Mucosa of gallbladder (tissue), 1 donor: ENCODE results near the gene RNF220. TPM values are rescaled to one million over a fixed set of nuclear protein-coding genes. Genes with fewer than 3 reads are reported as not detected.
A peak's percentile ranks its signal among the peaks of the same experiment; 100 is the strongest.
"Not testable (repeated sequence)": the region's sequence is repeated elsewhere in the genome, so short reads cannot be mapped to it uniquely, and the experiment has no call there.

Experiments used
- DNase-seq: peaks from one replicate; pipeline ENCODE4 v3.0.0-alpha.2; 2020; ENCODE audit warnings: low spot score
- total RNA-seq: library from RNA; stranded (reverse); gene quantifications from one replicate; pipeline ENCODE4 v1.2.1, GENCODE V29; 2021
- donor health status: DM: no; HTN: no; CAD: no.

Gene RNF220
- total RNA-seq, 1 donor from 2014 or later = 68.1 TPM

DNA sequence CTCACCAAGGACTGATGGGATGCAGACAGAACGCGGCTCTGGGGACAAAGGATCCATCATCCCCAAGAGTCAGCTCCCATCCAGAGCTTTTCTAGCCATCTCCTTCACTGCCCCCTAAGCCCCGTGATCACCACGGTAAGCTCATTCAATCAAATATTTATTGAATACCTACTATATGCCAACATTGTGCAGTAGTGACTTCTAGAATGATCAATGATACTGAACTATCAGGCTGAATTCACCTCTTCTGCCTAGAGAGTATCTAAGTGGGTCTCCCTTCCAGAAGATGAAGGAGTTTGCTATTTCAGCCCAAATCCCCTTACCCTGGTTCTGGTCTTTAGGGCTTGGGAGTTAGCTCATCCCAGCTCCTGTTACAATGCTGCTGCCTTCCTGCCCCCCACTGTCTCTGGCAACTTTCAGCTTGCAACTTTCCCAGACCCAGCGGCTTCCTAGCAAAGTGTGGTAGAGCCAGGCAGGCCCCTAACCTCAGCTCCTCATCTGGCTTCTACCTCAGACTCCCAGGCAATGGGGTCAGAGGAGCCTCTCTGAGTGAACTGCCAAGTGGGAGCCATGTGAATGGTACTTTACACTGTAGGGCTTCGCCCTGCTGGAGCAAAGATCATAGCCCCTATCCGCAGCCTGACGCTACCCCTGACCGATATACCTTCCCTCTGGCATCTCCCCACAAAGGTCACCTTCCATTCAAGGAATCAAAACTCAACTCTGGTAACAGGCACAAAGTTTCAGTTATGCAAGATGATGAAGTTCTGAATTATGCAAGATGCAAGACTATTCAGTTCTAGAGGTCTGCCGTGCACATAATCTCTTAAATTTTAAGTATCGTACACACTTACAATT lies 248.3 kb downstream of the RNF220 start:
- DNase-seq = no peak

GRCh38 chr1:44654621-44655187 lies 249.6 kb downstream of the RNF220 start:
- DNase-seq = no peak

- no peak for DNase-seq
Observed at GRCh38 chr1:44655609-44656008, 250.6 kb downstream of the RNF220 start.

DNA sequence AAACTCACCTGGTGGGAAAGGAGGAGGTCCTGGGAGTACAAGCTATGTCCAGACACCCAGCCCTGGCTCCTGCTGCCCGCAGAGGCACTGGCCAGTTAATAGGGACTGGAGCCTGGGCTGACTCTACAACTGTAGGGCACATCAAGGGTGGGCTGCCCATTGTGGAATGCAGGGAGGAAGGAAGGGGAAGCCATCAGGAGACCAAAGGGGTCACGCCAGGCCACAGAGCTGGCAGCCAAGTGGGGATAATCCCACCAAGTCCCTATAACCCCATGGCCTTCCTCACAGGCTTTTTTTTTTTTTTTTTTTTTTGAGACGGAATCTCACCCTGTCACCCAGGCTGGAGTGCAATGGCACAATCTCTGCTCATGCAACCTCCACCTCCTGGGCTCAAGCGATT lies 254.5 kb downstream of the RNF220 start:
- no peak for DNase-seq

GRCh38 chr1:44660176-44660575 lies 255.1 kb downstream of the RNF220 start:
- peak; percentile 55 for DNase-seq

- no peak for DNase-seq
Observed at GRCh38 chr1:44661781-44662682, 257.0 kb downstream of the RNF220 start.

GRCh38 chr1:44662683-44663030 lies 257.6 kb downstream of the RNF220 start:
- DNase-seq = no peak

GRCh38 chr1:44663417-44663816 lies 258.4 kb downstream of the RNF220 start:
- no peak for DNase-seq

GRCh38 chr1:44664730-44665370 lies 259.8 kb downstream of the RNF220 start:
- DNase-seq = no peak

GRCh38 chr1:44666719-44667118 lies 261.7 kb downstream of the RNF220 start:
- DNase-seq = not testable (repeated sequence)

GRCh38 chr1:44670751-44671640 lies 265.9 kb downstream of the RNF220 start:
- DNase-seq = no peak

DNA sequence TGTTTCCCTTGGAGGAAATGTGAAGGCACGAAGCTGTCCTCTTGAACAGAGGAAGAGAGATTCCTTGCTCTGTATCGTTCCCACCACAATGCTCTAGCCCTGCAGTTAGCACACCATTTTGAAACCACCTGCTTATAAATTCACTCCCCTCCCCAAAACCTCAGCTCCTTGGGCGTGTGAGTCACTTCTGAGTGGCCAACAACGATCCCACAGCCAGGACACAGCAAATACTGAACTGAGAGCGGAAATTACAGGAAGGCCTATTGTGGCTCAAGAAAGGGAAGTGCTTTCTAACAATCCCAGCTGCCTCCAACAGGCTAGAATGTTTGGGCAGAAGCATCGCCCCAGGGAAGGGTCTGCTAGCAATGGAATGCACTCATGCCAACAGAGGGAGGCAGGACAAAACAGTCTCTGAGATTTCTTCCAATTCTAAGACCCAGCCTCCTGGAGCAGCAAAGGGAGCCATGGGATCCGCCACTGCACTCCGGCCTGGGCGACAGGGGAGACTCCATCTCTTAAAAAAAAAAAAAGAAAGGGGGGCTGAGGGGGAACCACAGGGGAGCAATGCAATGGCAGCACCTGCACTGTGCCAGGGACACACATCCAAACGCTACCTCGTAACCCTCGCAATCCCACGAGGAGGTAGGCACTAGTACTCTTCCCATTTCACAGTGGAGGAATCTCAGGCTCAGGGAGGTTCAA lies 267.4 kb downstream of the RNF220 start:
- peak; percentile 27 for DNase-seq

DNA sequence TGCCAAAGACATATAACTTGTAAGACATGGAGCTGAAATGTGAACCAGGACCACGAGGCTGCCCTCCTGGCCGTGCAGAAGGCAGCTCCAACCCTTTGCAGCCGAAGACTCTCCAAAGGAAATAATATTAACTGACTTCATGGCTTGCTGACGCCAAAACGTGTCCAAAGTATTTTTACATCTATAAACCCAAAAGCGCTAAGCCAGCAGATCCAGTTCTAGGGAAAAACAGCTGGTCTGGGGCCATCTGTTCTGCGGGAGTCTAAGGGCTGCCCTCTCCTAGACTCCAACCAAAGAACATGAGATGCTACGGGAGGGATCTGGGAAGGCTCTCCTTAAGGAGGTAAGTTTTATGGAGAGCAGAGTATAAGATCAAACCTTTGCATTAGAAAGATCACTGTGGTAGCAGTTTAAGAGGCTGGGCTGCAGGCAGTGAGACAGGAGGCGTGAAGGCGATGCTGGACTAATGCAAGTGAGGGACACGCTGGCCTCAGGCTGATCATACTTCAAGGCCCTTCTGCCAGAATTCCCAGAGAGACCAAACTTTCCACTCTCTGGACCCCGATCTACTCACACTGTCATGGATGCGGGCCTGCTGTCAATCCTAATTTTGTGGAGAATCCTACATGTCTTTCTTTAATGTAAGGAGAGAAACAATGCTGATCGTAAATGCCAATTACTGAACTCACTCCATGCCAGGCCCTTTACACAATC lies 268.1 kb downstream of the RNF220 start:
- DNase-seq = no peak

DNA sequence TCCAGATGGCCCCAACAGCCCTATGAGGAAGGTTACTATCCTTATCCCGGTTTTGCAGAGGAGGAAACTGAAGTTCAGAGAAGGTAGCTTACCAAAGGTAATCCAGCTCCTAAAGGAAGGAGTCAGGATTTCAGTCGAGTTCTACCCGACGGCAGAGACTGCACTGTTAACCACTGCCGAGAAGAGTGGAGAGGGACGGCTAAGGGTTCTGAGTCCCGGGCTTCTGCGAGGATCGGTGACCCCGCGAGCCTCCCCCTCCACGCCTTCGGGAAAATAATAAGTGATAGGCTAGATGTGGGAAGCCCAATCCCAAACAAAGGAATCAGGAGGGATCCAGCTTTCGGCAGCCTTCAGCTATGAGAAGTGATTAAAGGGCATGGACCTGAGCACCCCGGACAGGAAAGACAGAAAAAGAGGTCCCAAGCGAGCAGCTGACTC lies 268.6 kb downstream of the RNF220 start:
- no peak for DNase-seq

DNA sequence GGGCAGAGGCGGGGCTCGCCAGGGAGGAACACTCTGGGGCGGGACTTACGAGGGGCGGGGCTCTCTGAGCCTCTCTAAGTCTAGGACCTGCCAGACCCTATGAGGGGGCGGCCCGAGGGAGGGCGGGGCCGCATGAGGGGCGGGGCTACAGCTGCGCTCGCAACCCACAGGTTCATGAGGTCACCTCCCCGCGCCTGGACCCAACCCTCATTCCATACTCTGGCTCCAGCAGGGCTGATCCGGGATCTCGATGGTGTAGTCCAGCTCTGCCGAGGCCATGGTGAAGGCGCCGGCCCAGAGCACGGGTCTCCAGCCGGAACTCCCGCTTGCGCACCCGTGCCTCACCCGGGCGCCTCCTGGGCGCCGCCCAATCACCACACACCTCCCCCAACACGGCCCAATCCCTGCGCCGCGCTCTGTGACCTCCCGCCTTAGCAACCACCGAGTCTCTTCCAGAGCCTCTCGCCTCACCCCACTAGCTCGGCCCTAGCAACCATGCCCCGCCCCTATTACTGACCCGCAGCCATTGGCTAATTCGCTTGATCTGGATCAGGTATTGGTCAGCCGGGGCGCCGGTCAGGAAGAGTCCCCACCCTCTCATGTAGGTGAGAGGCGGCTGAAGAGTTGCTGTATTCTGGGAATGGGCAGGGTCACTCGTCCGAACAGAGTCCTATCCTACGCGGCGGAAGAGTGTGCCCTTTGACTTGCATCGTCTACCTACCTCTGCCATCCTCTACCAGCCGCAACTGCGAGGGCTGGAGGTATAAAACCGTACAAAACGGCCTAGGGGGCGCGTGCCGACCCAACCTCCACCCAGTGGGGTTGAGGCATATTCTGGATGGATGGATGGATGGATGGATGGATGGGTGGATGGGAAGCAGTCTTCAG lies 269.3 kb downstream of the RNF220 start, which contains the start of the genes ARMH1 and TMEM53:
TSS of gene ARMH1 (plus strand) at position 602 of the 888 bp plus-strand sequence. CDS start 14,984 bp downstream, outside the sequence.
TSS of gene TMEM53 (minus strand) at position 369 of the 888 bp plus-strand sequence. CDS start at position 279, 90 bp downstream.
- DNase-seq = peak; percentile 99

GRCh38 chr1:44675186-44675585 lies 270.1 kb downstream of the RNF220 start:
- no peak for DNase-seq

DNA sequence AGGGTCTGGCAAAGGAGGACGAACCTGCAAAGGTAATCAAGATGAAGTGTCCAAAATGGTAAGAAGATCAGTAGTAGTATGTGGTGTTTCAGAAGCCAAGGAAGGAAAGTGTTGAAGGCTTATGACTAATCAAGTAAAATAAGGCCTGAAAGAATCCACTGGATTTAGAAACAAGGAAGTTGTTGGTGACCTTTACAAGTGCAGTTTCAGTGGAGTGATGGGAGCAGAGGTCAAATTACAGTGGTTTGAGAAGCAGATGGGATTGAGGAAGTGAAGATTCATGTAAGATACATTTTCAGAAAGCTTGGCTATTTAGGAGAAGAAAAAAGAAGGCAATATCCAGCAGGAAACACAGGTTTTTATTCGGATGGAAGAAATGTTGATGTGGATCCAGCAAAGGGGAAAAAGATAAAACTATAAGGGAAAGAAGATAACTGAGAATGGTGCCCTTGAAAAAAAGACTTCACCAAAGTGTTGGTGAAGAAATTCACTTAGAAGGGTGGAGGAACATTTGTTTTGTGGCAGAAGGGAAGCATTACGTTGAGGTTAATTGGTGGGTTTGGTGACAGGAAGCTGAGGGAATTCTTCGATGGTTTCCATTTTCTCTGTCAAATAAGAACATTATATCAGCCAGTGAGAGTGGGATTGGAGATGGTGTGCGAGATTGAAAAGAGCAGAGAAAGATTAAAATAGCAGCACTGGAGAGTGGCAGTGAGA lies 271.6 kb downstream of the RNF220 start:
- DNase-seq = peak; percentile 34
